Gastroesophageal sphincter (tissue), 4 donors: ENCODE results near the gene C17orf67. TPM values are rescaled to one million over a fixed set of nuclear protein-coding genes. Genes with fewer than 3 reads are reported as not detected.

ENCODE experiments used
- ATAC-seq: fragments of 150-250 bp; one replicate; pipeline ENCODE4 v1.9.1; 2016; ENCODE audit warnings: mild to moderate bottlenecking, moderate library complexity
- H3K27ac ChIP-seq, 4 donors: fragments of 200-600 bp; sonication (generic) in 3 of 4; 1 replicate in 3 of 4; 2 replicates in 1 of 4; pipeline ENCODE4 v1.5.1; 2016 to 2019
- H3K27me3 ChIP-seq: fragments of 200-600 bp; sonication (generic); one replicate; pipeline ENCODE4 v1.5.1; 2019
- H3K36me3 ChIP-seq, 2 donors: fragments of 200-600 bp; sonication (generic); one replicate each; pipeline ENCODE4 v1.5.1; 2019; ENCODE audit warnings: control low read depth in 1 of 2
- H3K4me1 ChIP-seq, 3 donors: fragments of 200-600 bp; sonication (generic); 1 replicate in 2 of 3; 2 replicates in 1 of 3; pipeline ENCODE4 v1.5.1; 2016 to 2019; ENCODE audit warnings: control low read depth in 2 of 3
- H3K4me3 ChIP-seq, 2 donors: fragments of 200-600 bp; sonication (generic); one replicate each; pipeline ENCODE4 v1.5.1; 2019; ENCODE audit warnings: mild to moderate bottlenecking in 1 of 2, moderate library complexity in 1 of 2
- H3K9me3 ChIP-seq, 3 donors: fragments of 200-600 bp; sonication (generic); one replicate each; pipeline ENCODE4 v1.5.1; 2017 to 2019; ENCODE audit warnings: control low read depth in 2 of 3
- CTCF ChIP-seq, 4 experiments: fragments of 200-600 bp in 2 of 4; fragments of 450-650 bp in 2 of 4; sonication (generic) in 1 of 4; IDR thresholded peaks; one replicate each; pipeline ENCODE4 v1.5.1; 2017 to 2019; ENCODE audit warnings: antibody characterized with exemption in 4 of 4, mild to moderate bottlenecking in 2 of 4, moderate library complexity in 2 of 4
- EP300 ChIP-seq: sonication (generic); formaldehyde crosslinking; IDR thresholded peaks from one replicate; pipeline ENCODE4 v1.6.1; 2017; ENCODE audit warnings: antibody characterized with exemption, mild to moderate bottlenecking
- POLR2A ChIP-seq, 2 donors: fragments of 450-650 bp; IDR thresholded peaks; one replicate each; pipeline ENCODE4 v1.6.1; 2017; ENCODE audit warnings: antibody characterized with exemption in 2 of 2, mild to moderate bottlenecking in 2 of 2, moderate library complexity in 1 of 2
- POLR2AphosphoS5 ChIP-seq: sonication (generic); formaldehyde crosslinking; IDR thresholded peaks from one replicate; pipeline ENCODE4 v1.6.1; 2017; ENCODE audit warnings: antibody characterized with exemption
- WGBS, 2 donors: methylation state at CpG; one replicate each; pipeline ENCODE4 v1.1.5; 2018; ENCODE audit warnings: low coverage in 1 of 2; 5-methylcytosine and 5-hydroxymethylcytosine counted together
- total RNA-seq, 4 donors: library from RNA; depleted of rRNA; stranded (reverse); fragments of >200 nt; gene quantifications; one replicate each; pipeline ENCODE4 v1.1.0, GENCODE V29; 2016

Gene C17orf67
- total RNA-seq, 4 donors from 2014 or later = 1.1 to 3.5 (median 2.3) TPM

- H3K27ac ChIP-seq = no peak overlapping the region
- H3K4me3 ChIP-seq = no peak overlapping the region
- no peak for ATAC-seq
These were observed 47.6 kb downstream of the C17orf67 start for GRCh38 chr17:56785997-56786680.

GRCh38 chr17:56785405-56785804 lies 48.3 kb downstream of the C17orf67 start:
- no peak for TF ChIP-seq EP300
- no peak for TF ChIP-seq POLR2AphosphoS5
- no peak for TF ChIP-seq CTCF (IDR thresholded peaks at IDR 0.05)
- no peak for TF ChIP-seq POLR2A (IDR thresholded peaks at IDR 0.05)
- Histone ChIP-seq H3K9me3 (no peaks in the 10 kb centered on the region), H3K4me3 (no peak overlapping the region), H3K27ac (no peak overlapping the region), H3K4me1 (peaks cover 0 to 2% (median 2%) of the 10 kb centered on the region in 3 donors), H3K36me3 (no peaks in the 10 kb centered on the region), H3K27me3 (peaks cover 13% of the 10 kb centered on the region)
- 80 to 89% methylated on average over 5 of the region's 5 CpGs for WGBS, 2 donors
- no peak for ATAC-seq

More at GRCh38 chr17:56785997-56786680, 47.6 kb downstream of the C17orf67 start:
- Histone ChIP-seq H3K27me3 (peaks cover 9% of the 10 kb centered on the region), H3K9me3 (no peaks in the 10 kb centered on the region), H3K4me1 (no peaks in the 10 kb centered on the region), H3K36me3 (no peaks in the 10 kb centered on the region)
- no peak for TF ChIP-seq CTCF (IDR thresholded peaks at IDR 0.05)
- WGBS, 2 donors = 87 to 100% methylated on average over 1 to 6 of the region's 9 CpGs

GRCh38 chr17:56782338-56782737 lies 51.4 kb downstream of the C17orf67 start:
- Histone ChIP-seq H3K4me3 (no peak overlapping the region), H3K4me1 (peaks cover 0 to 15% (median 8%) of the 10 kb centered on the region in 3 donors), H3K27me3 (peaks cover 26% of the 10 kb centered on the region), H3K36me3 (no peaks in the 10 kb centered on the region), H3K9me3 (no peaks in the 10 kb centered on the region), H3K27ac (no peak overlapping the region)
- no peak for ATAC-seq
- TF ChIP-seq POLR2A (IDR thresholded peaks at IDR 0.05) (no peak), CTCF (IDR thresholded peaks at IDR 0.05) (no peak), EP300 (no peak), POLR2AphosphoS5 (no peak)

GRCh38 chr17:56781906-56782305 lies 51.8 kb downstream of the C17orf67 start:
- H3K27me3 ChIP-seq = peaks cover 31% of the 10 kb centered on the region
- no peak overlapping the region for H3K4me3 ChIP-seq
- no peaks in the 10 kb centered on the region for H3K9me3 ChIP-seq
- peaks cover 0 to 15% (median 8%) of the 10 kb centered on the region in 3 donors for H3K4me1 ChIP-seq
- TF ChIP-seq CTCF (IDR thresholded peaks at IDR 0.05) = no peak
- TF ChIP-seq POLR2AphosphoS5 = no peak
- no peak for TF ChIP-seq POLR2A (IDR thresholded peaks at IDR 0.05)
- no peak for TF ChIP-seq EP300
- no peak overlapping the region for H3K27ac ChIP-seq
- no peak for ATAC-seq
- 73 to 80% methylated on average over 5 to 6 of the region's 6 CpGs for WGBS, 2 donors
- no peaks in the 10 kb centered on the region for H3K36me3 ChIP-seq
